DOHH2 (cell line): ENCODE data around the gene APBA2.

ENCODE experiments used
- H3F3A ChIP-seq: fragments of 200-600 bp; sonication (generic), shearing (Covaris generic); 2 replicates; pipeline ENCODE4 v1.6.0; 2016; ENCODE audit warnings: antibody characterized with exemption, mild to moderate bottlenecking; ENCODE audit not compliant: control insufficient read depth, insufficient read depth
- H3K27ac ChIP-seq: fragments of 200-600 bp; sonication (generic); 2 replicates; pipeline ENCODE4 v1.5.1; 2014; ENCODE audit warnings: low read depth, mild to moderate bottlenecking, low read length, moderate library complexity
- H3K27me3 ChIP-seq: fragments of 200-600 bp; sonication (generic); 2 replicates; pipeline ENCODE4 v1.6.1; 2014; ENCODE audit warnings: mild to moderate bottlenecking, low read length, mixed read lengths; ENCODE audit not compliant: control insufficient read depth
- H3K36me3 ChIP-seq: fragments of 200-600 bp; sonication (generic); 2 replicates; pipeline ENCODE4 v1.6.1; 2014; ENCODE audit warnings: mild to moderate bottlenecking, low read length, moderate library complexity, mixed read lengths; ENCODE audit not compliant: control insufficient read depth
- H3K4me1 ChIP-seq: fragments of 200-600 bp; sonication (generic); 2 replicates; pipeline ENCODE4 v1.6.1; 2014; ENCODE audit warnings: mild to moderate bottlenecking, low read length, mixed read lengths; ENCODE audit not compliant: control insufficient read depth
- H3K4me2 ChIP-seq: fragments of 200-600 bp; sonication (generic); 2 replicates; pipeline ENCODE4 v1.6.0; 2014; ENCODE audit warnings: mild to moderate bottlenecking, low read length, moderate library complexity
- H3K4me3 ChIP-seq: fragments of 200-600 bp; sonication (generic); 2 replicates; pipeline ENCODE4 v1.5.1; 2014; ENCODE audit warnings: mild to moderate bottlenecking, low read length, mixed read lengths
- H3K79me2 ChIP-seq: fragments of 200-600 bp; sonication (generic); 2 replicates; pipeline ENCODE4 v1.6.1; 2014; ENCODE audit warnings: mild to moderate bottlenecking, low read length, mixed read lengths; ENCODE audit not compliant: control insufficient read depth
- H3K9me2 ChIP-seq: fragments of 200-600 bp; sonication (generic); replicated peaks from 2 replicates; pipeline ENCODE4 v1.6.1; 2014; ENCODE audit warnings: mild to moderate bottlenecking, low read length, mixed read lengths; ENCODE audit not compliant: control insufficient read depth
- H3K9me3 ChIP-seq: fragments of 200-600 bp; sonication (generic); 2 replicates; pipeline ENCODE4 v1.6.1; 2014; ENCODE audit warnings: antibody characterized with exemption, low read length, mixed read lengths; ENCODE audit not compliant: control insufficient read depth, insufficient read depth
- H4K20me1 ChIP-seq: fragments of 200-600 bp; sonication (generic); 2 replicates; pipeline ENCODE4 v1.6.0; 2014; ENCODE audit warnings: low read depth, mild to moderate bottlenecking, antibody characterized with exemption, low read length, moderate library complexity; ENCODE audit not compliant: control insufficient read depth, insufficient read depth
- EZH2phosphoT487 ChIP-seq: fragments of 200-600 bp; sonication (generic); IDR thresholded peaks from 2 replicates; pipeline ENCODE4 v1.6.1; 2017; ENCODE audit warnings: borderline replicate concordance, mild to moderate bottlenecking, antibody characterized with exemption, low read length, moderate library complexity, mixed read lengths
- TF ChIP-seq, protein P1 (sequence below): fragments of 200-600 bp; sonication (generic); IDR thresholded peaks from one replicate; pipeline ENCODE4 v1.5.1; 2014; ENCODE audit warnings: antibody characterized with exemption, mild to moderate bottlenecking, low read depth, low read length; ENCODE audit not compliant: poor library complexity, severe bottlenecking

The APBA2 gene

DNA sequence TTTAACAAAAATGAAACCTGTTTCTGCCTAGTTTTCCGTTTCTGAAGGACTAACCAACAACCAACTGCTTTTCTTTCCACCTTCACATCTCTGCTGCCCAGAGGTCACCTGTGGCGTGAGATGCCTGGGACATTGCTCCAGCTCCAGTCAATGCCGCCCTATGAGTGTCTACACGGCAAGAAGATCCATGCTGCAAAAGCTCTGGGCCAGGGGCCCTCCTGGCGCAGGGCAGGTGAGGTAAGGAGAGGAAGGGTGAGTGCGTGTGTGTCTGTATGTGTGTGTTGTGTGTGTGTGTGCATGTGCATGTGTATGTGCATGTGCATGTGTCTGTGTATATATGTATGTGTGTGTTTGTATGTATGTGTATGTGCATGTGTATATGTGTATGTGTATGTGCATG, 252.5 kb downstream of the APBA2 start:
- no peak for TF ChIP-seq EZH2phosphoT487
- TF ChIP-seq, protein P1, sequence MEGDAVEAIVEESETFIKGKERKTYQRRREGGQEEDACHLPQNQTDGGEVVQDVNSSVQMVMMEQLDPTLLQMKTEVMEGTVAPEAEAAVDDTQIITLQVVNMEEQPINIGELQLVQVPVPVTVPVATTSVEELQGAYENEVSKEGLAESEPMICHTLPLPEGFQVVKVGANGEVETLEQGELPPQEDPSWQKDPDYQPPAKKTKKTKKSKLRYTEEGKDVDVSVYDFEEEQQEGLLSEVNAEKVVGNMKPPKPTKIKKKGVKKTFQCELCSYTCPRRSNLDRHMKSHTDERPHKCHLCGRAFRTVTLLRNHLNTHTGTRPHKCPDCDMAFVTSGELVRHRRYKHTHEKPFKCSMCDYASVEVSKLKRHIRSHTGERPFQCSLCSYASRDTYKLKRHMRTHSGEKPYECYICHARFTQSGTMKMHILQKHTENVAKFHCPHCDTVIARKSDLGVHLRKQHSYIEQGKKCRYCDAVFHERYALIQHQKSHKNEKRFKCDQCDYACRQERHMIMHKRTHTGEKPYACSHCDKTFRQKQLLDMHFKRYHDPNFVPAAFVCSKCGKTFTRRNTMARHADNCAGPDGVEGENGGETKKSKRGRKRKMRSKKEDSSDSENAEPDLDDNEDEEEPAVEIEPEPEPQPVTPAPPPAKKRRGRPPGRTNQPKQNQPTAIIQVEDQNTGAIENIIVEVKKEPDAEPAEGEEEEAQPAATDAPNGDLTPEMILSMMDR = no peak
- Histone ChIP-seq H4K20me1 (no peaks in the 10 kb centered on the region), H3K4me1 (no peaks in the 10 kb centered on the region), H3F3A (no peaks in the 10 kb centered on the region), H3K9me3 (no peaks in the 10 kb centered on the region), H3K79me2 (no peaks in the 10 kb centered on the region), H3K27ac (no peak overlapping the region), H3K9me2 (no peaks in the 10 kb centered on the region), H3K36me3 (no peaks in the 10 kb centered on the region), H3K4me3 (no peak overlapping the region), H3K4me2 (no peak overlapping the region), H3K27me3 (no peaks in the 10 kb centered on the region)

DNA sequence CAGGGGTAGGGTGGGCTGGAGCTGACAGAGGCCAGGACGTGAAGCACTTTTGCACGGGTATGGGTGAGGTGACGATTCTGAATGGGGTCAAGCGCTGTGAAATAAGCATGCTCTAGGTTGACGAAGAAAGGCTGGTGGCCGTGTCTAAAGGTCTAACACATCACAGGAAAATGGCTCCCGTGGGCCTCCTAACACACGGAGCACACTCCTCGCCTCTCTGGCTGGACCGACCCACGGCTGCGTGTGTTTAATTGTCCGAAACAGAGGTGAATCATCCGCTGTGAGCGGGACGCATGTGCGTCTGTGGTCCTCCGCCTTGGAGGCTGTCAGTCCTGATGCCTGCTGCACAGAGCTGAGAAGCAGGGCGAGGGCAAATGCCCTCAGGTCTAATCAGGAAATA, 253.3 kb downstream of the APBA2 start:
- H3K4me1 ChIP-seq = no peaks in the 10 kb centered on the region
- no peak for TF ChIP-seq EZH2phosphoT487
- TF ChIP-seq, protein P1 = no peak
- H3K9me2 ChIP-seq = no peaks in the 10 kb centered on the region
- no peaks in the 10 kb centered on the region for H3K79me2 ChIP-seq
- no peaks in the 10 kb centered on the region for H3F3A ChIP-seq
- H3K27ac ChIP-seq = no peak overlapping the region
- no peaks in the 10 kb centered on the region for H3K36me3 ChIP-seq
- H3K4me3 ChIP-seq = no peak overlapping the region
- no peaks in the 10 kb centered on the region for H3K9me3 ChIP-seq
- H3K4me2 ChIP-seq = no peak overlapping the region
- no peaks in the 10 kb centered on the region for H3K27me3 ChIP-seq
- H4K20me1 ChIP-seq = no peaks in the 10 kb centered on the region

DNA sequence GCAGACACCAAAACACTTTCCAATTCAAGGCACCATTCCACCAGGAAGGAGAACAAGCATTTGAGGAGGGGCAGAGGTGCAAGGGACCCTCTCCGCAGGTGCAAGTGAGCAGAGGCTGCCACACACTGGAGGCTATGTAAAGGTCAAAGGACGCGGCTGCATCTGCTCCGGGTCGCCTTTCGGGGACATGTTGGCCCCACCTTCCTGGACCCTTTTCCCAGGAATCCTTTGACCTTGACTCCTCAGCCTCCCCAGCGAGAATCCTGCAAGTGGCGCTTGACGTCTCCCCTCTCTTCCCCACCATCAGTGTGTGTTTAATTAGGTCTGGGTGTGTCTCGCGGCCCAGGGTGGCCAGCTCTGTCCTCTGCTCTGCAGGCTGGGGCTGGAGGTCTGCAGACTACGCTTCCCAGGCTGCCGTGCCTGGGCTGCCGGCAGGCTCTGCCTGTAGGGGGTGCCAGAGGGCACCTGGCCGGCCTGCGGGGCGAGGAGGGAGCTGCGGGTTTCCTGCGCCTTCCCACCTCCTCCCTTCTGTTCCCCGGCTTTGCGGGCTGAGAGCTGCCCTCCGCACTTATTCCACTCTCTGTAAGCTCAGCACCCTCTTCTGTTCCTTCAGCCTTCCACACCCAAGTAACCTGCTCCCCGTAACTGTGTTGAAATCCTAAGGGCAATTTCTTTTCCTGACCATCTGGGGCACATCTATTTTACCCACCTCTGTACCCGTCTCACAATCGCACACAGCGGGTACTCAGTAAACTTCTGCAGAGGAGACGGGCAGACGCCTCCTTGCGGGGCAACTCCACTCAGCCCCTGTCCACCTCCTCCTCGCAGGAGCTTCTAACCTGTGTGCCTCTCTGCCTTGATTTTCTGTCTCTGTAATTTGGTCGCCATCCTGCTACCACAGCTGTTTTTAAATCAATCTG, 254.0 kb downstream of the APBA2 start:
- H3K27me3 ChIP-seq = no peaks in the 10 kb centered on the region
- H3K4me2 ChIP-seq = no peak overlapping the region
- H3K27ac ChIP-seq = no peak overlapping the region
- no peaks in the 10 kb centered on the region for H3K36me3 ChIP-seq
- H3K79me2 ChIP-seq = no peaks in the 10 kb centered on the region
- no peak for TF ChIP-seq EZH2phosphoT487
- TF ChIP-seq, protein P1 = peak; percentile 78
- no peak overlapping the region for H3K4me3 ChIP-seq
- H3K9me3 ChIP-seq = no peaks in the 10 kb centered on the region
- no peaks in the 10 kb centered on the region for H3K4me1 ChIP-seq
- no peaks in the 10 kb centered on the region for H3K9me2 ChIP-seq
- no peaks in the 10 kb centered on the region for H4K20me1 ChIP-seq
- H3F3A ChIP-seq = no peaks in the 10 kb centered on the region
